HG03520 (cell line): ENCODE results near the gene RGP1.

Source experiments
- ATAC-seq: cut with Tn5 transposase; IDR thresholded peaks from one replicate; pipeline ENCODE4 v1.9.1; 2021; ENCODE audit warnings: mild to moderate bottlenecking, moderate library complexity; ENCODE audit not compliant: unreplicated experiment

The RGP1 gene

GRCh38 chr9:35800530-35800929 is 51.4 kb downstream of the RGP1 start:
- no peak for ATAC-seq

DNA sequence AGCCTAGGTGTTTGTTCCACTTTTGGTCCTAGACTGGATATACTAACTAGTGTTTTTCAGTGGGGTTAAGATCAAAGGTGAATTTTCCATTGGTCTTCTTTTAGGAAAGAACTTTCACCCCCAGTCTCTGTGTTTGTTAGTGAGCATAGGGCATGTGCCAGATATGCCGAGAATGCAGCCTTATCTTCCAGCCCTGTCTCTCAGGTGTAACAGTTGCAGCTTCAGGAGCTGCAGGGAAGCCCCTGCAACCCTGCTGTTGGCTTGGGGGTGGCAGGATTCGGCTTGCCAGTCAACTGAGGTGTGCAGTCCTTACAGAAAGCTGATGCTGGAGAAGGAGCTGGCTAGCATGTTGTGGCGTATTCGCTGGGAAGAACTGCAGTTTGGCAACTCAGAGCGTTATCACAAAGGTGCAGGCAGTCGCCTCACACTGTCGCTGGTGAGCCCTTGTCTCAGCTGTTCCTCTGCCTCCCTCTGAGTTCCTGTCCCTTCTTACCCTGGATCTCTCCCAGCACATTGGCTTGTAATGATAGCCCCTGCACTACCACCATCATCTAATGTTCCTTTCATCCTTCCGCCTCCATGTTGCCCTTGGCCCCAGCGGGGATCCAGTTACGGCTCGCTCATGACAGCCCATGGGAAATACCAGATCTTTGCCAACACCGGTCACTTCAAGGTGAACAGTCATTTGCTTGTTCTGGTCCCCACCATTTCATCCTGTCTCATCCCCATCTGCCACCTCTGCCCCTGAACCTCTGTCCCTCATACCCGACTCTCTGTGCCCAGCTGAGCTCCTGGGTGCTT is 52.4 kb downstream of the RGP1 start:
- no peak for ATAC-seq

DNA sequence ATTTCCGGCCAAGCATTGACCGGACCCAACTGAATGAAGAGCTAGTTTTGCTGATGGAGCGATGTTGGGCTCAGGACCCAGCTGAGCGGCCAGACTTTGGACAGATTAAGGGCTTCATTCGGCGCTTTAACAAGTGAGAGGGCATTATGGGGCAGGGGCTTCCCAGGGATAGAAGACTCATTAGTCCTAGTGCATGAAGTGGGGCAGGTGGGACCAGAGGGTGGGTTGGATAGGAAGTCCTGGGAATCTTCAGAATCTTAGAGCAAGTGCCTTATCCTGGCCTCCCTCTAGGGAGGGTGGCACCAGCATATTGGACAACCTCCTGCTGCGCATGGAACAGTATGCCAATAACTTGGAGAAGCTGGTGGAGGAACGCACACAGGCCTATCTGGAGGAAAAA is 57.0 kb downstream of the RGP1 start:
- no peak for ATAC-seq
